Glomerular visceral epithelial cell (primary cell): ENCODE measurements around the gene TLK1.
"Not testable (repeated sequence)": the region's sequence is repeated elsewhere in the genome, so short reads cannot be mapped to it uniquely, and the experiment has no call there.

ENCODE experiments used
- DNase-seq: peaks from one replicate; pipeline ENCODE4 v3.0.0-alpha.2; 2016; ENCODE audit errors: extremely low spot score

The TLK1 gene

DNA sequence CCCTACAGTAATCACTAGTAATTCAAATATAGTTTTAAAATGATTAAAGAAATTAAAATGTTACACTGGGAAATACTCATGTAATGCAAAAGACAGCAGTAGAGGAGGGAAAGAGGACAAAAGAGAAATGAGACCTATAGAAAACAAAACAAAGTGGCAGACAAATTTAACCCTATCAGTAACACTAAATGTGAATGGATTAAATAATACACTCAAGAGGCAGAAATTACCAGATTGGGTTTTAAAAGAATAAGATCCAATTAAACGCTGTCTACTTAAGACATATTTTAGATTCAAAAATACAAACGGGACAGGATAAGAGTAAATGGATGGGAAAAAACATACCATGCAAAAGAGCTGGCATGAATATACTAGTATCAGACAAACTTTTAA, 17.0 kb downstream of the TLK1 start:
- no peak for DNase-seq

GRCh38 chr2:171142398-171142797, 18.3 kb downstream of the TLK1 start:
- DNase-seq: no peak

DNA sequence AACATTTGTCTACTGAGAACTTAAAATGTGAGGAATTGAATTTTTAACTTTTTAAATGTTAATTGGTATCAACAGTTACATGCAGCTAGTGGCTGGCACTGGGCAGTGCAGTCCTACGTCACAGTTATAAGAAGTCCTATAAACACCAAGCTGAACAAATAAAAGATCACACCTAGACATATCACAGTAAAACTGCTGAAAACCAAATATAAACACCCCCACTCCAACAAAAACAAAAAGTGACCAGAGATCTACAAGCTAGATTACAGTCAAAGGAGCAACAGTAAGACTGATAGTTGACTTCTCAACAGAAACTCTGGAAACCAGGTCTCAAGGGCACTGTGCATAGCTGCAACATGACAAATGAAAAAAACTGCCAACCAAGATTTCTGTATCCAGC, 19.4 kb downstream of the TLK1 start:
- no peak for DNase-seq

DNA sequence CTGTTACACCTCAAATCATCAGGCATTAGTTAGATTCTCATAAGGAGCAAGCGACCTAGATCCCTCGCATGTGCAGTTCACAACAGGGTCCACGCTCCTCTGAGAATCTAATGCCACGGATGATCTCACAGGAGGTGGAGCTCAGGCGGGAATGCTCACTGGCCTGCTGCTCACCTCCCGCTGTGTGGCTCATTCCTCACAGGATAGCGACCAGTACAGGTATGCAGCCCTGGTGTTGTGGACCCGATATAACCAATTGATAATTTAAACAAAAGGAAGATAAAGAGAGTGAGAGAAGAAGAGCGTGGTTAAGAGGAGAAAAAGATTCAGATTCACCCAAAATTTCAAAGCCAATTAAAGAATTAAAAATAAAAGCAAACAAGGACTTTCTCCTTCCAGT, 20.8 kb downstream of the TLK1 start:
- DNase-seq: no peak

GRCh38 chr2:171136024-171136423, 24.7 kb downstream of the TLK1 start:
- DNase-seq: no peak

GRCh38 chr2:171134624-171135230, 26.0 kb downstream of the TLK1 start:
- DNase-seq: no peak

DNA sequence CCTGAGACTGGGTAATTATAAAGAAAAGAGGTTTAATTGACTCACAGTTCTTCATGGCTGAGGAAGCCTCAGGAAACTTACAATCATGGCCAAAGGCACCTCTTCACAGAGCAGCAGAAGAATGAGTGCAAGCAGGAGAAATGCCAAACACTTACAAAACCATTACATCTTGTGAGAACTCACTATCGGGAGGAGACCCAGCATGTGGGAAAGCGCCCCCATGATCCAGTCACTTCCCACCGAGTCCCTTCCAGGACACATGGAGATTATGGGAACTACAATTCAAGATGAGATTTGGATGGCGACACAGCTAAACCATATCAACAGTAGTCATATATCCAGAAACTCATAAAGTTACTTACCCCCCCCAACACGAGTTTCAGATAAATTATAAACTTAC, 28.6 kb downstream of the TLK1 start:
- no peak for DNase-seq

GRCh38 chr2:171128461-171128860, 32.2 kb downstream of the TLK1 start:
- DNase-seq: no peak

- DNase-seq: no peak
Observed at GRCh38 chr2:171124541-171124940, 36.2 kb downstream of the TLK1 start.

- no peak for DNase-seq
Observed at GRCh38 chr2:171109571-171109970, 51.1 kb downstream of the TLK1 start.

DNA sequence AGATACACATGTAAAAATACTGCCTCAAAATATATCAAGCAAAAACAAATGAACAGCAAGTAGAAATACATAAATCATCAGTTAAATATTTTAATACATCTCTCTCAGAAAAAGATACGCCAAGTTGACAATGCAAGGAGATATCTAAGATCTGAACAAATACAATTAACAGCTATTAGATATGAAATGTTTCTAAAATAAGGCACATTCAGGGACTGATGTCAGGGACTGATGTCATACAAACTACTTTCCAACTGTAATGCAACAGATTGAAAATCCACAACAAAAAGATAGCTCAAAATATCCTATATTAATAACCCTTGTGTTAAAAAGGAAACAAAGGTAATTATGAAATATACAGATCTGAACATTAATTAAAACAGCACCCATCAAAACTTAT, 51.7 kb downstream of the TLK1 start:
- no peak for DNase-seq

DNA sequence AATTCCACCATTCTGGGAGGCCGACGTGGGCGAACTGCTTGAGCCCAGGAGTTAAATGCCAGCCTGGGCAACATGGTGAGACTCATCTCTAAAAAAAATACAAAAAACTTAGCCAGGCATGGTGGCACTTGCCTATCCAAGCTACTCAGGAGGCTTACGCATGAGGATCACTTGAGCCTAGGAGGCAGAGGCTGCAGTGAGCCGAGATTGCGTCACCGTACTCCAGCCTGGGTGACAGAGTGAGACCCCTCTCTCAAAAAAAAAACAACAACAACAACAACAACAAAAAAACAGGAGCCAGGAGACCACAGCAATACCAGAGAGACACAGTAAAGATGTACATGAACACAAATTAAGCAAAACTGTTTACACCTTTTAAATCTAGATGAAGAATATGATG, 52.9 kb downstream of the TLK1 start:
- no peak for DNase-seq

DNA sequence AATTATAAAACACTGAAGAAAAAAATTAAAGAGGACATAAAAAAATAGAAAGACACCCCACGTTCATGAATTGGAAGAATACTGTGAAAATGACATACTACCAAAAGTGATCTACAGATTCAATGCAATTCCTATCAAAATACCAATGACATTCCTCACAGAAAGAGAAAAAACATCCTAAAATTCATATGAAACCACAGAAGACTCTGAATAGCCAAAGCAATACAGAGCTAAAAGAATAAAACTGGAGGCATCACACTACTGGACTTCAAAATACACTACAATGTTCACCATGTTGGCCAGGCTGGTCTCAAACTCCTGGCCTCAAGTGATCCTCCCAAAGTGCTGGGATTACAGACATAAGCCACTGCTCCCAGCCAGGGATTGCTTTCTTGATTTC, 56.3 kb downstream of the TLK1 start:
- DNase-seq: no peak

- DNase-seq: no peak
Observed at GRCh38 chr2:171102802-171103201, 57.9 kb downstream of the TLK1 start.

- DNase-seq: no peak
Observed at GRCh38 chr2:171100370-171100769, 60.3 kb downstream of the TLK1 start.

DNA sequence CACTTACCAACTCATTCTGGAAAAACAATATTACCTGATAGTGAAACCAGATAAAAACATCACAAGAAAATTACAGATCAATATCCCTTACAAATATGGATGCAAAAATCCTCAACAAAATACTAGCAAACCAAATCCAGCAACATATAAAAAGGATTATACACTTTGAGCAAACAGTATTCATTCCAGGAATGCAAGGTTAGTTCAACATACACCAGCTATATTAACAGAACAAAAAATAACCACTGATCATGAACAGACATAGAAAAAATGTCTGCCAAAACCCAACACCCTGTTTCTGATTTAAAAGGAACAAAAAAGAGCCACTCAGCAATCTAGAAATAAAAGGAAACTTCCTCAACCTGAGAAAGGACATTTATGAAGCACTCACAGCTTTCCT, 62.1 kb downstream of the TLK1 start:
- no peak for DNase-seq

GRCh38 chr2:171095014-171095582, 65.6 kb downstream of the TLK1 start:
- no peak for DNase-seq

GRCh38 chr2:171091517-171091916, 69.2 kb downstream of the TLK1 start:
- not testable (repeated sequence) for DNase-seq

DNA sequence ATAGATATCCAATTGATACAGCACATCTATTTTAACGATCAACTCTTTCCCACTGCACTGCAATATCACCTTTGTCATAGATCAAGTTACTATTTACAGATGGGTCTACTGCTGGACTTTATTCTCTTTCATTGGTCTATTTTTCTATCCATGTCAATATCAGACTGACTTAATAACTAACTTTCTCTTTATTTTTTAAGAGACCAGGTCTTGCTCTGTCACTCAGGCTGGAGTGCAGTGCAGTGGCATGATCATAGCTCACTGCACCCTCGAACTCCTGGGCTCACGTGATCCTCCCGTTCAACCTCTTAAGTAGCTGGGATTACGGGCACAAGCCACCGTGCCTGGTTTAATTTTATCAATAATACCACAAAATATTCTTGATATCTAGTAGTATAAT, 71.2 kb downstream of the TLK1 start:
- no peak for DNase-seq

DNA sequence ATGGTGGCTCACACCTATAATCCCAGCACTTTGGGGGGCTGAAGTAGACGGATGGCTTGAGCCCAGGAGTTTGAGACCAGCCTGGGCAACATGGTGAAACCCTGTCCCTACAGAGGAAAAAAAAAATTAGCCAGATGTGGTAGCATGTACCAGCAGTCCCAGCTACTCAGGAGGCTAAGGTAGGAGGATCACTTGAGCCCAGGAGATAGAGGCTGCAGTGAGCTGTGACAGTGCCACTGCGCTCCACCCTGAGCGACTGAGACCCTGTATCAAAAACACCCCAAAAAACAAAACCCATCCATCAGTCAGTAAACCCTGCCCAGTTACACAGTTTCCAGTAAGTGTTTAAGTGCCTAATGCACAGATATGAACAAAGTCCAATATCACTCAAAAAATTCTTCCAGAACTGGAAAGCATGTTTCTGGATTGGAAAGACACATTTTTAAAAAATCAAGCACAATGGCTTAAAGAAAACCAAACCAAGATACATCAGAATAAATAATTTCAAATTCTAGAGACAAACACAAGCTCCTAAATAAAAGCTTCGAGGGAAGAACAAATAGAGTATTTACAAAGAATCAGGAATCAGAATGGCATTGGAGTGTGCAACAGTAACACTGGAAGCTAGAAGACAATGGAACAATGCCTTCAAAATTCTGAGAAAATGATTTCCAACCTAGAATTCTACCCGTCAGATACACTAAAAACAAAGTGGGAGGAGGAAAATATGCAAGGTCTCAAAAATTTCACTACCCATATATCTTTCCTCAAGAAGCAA, 72.4 kb downstream of the TLK1 start:
- DNase-seq: no peak

GRCh38 chr2:171087547-171087946, 73.1 kb downstream of the TLK1 start:
- DNase-seq: no peak

- peak; percentile 25 for DNase-seq
Observed at GRCh38 chr2:171086352-171087290, 74.1 kb downstream of the TLK1 start.
